Effector memory CD4-positive, alpha-beta T cell (primary cell): ENCODE measurements around the gene DISC1.
"Not testable (repeated sequence)": the region's sequence is repeated elsewhere in the genome, so short reads cannot be mapped to it uniquely, and the experiment has no call there.

Source experiments
- DNase-seq, 3 donors: peaks; one replicate each; pipeline ENCODE4 v3.0.0-alpha.2; 2020
- H3K27ac ChIP-seq: 2 replicates; pipeline ENCODE4 v1.7.0; 2013; ENCODE audit warnings: mild to moderate bottlenecking, low read length, moderate library complexity; ENCODE audit not compliant: insufficient read depth, poor library complexity, severe bottlenecking
- H3K27me3 ChIP-seq: replicated peaks from 2 replicates; pipeline ENCODE4 v1.7.0; 2013; ENCODE audit warnings: mild to moderate bottlenecking, low read length; ENCODE audit not compliant: insufficient read depth, control insufficient read depth, poor library complexity, severe bottlenecking
- H3K36me3 ChIP-seq: 2 replicates; pipeline ENCODE4 v1.7.0; 2013; ENCODE audit warnings: mild to moderate bottlenecking, low read length, moderate library complexity; ENCODE audit not compliant: control insufficient read depth, insufficient read depth
- H3K4me1 ChIP-seq: 2 replicates; pipeline ENCODE4 v1.7.0; 2013; ENCODE audit warnings: low read length, mild to moderate bottlenecking; ENCODE audit not compliant: control insufficient read depth, insufficient read depth, poor library complexity, severe bottlenecking
- H3K4me3 ChIP-seq: 2 replicates; pipeline ENCODE4 v1.7.0; 2013; ENCODE audit warnings: low read length, low read depth, mild to moderate bottlenecking; ENCODE audit not compliant: insufficient read depth, poor library complexity, severe bottlenecking
- H3K9me3 ChIP-seq: 2 replicates; pipeline ENCODE4 v1.7.0; 2013; ENCODE audit warnings: mild to moderate bottlenecking, low read length, moderate library complexity; ENCODE audit not compliant: control insufficient read depth

Gene DISC1

GRCh38 chr1:231722356-231722755, 95.8 kb downstream of the DISC1 start:
- DNase-seq, result no peak
- Histone ChIP-seq H3K4me3 (no peak overlapping the region), H3K4me1 (no peaks in the 10 kb centered on the region), H3K9me3 (no peaks in the 10 kb centered on the region), H3K27me3 (no peaks in the 10 kb centered on the region), H3K36me3 (no peaks in the 10 kb centered on the region), H3K27ac (no peak overlapping the region)

GRCh38 chr1:231723146-231723545, 96.6 kb downstream of the DISC1 start:
- no peaks in the 10 kb centered on the region for H3K9me3 ChIP-seq
- H3K27me3 ChIP-seq, result no peaks in the 10 kb centered on the region
- no peak overlapping the region for H3K27ac ChIP-seq
- H3K4me1 ChIP-seq, result no peaks in the 10 kb centered on the region
- H3K36me3 ChIP-seq, result no peaks in the 10 kb centered on the region
- H3K4me3 ChIP-seq, result no peak overlapping the region
- DNase-seq, result no peak

GRCh38 chr1:231724041-231724440, 97.5 kb downstream of the DISC1 start:
- no peak overlapping the region for H3K4me3 ChIP-seq
- H3K27me3 ChIP-seq, result no peaks in the 10 kb centered on the region
- no peaks in the 10 kb centered on the region for H3K4me1 ChIP-seq
- no peaks in the 10 kb centered on the region for H3K36me3 ChIP-seq
- DNase-seq, result no peak
- H3K9me3 ChIP-seq, result no peaks in the 10 kb centered on the region
- no peak overlapping the region for H3K27ac ChIP-seq

GRCh38 chr1:231724876-231725647, 98.5 kb downstream of the DISC1 start:
- no peak overlapping the region for H3K27ac ChIP-seq
- no peaks in the 10 kb centered on the region for H3K36me3 ChIP-seq
- H3K27me3 ChIP-seq, result no peaks in the 10 kb centered on the region
- no peaks in the 10 kb centered on the region for H3K9me3 ChIP-seq
- H3K4me3 ChIP-seq, result no peak overlapping the region
- no peak for DNase-seq
- no peaks in the 10 kb centered on the region for H3K4me1 ChIP-seq

- H3K27me3 ChIP-seq, result no peaks in the 10 kb centered on the region
- H3K36me3 ChIP-seq, result no peaks in the 10 kb centered on the region
- H3K4me3 ChIP-seq, result no peak overlapping the region
- no peaks in the 10 kb centered on the region for H3K9me3 ChIP-seq
- no peak overlapping the region for H3K27ac ChIP-seq
- no peaks in the 10 kb centered on the region for H3K4me1 ChIP-seq
- DNase-seq, result no peak
Measured at GRCh38 chr1:231727171-231727570, 100.6 kb downstream of the DISC1 start.

DNA sequence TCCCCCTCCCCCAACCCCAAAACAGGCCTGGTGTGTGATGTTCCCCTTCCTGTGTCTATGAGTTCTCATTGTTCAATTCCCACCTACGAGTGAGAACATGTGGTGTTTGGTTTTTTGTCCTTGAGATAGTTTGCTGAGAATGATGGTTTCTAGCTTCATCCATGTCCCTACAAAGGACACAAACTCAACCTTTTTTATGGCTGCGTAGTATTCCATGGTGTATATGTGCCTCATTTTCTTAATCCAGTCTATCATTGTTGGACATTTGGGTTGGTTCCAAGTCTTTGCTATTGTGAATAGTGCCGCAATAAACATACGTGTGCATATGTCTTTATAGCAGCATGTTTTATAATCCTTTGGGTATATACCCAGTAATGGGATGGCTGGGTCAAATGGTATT, 102.4 kb downstream of the DISC1 start:
- not testable (repeated sequence) for H3K36me3 ChIP-seq, H3K27me3 ChIP-seq, H3K4me1 ChIP-seq, DNase-seq, H3K9me3 ChIP-seq, H3K27ac ChIP-seq, H3K4me3 ChIP-seq

GRCh38 chr1:231729544-231729943, 103.0 kb downstream of the DISC1 start:
- no peaks in the 10 kb centered on the region for H3K9me3 ChIP-seq
- H3K36me3 ChIP-seq, result no peaks in the 10 kb centered on the region
- H3K27me3 ChIP-seq, result no peaks in the 10 kb centered on the region
- H3K27ac ChIP-seq, result no peak overlapping the region
- H3K4me3 ChIP-seq, result no peak overlapping the region
- no peaks in the 10 kb centered on the region for H3K4me1 ChIP-seq
- no peak for DNase-seq

GRCh38 chr1:231731268-231731667, 104.7 kb downstream of the DISC1 start:
- H3K4me3 ChIP-seq, result no peak overlapping the region
- no peaks in the 10 kb centered on the region for H3K9me3 ChIP-seq
- H3K4me1 ChIP-seq, result no peaks in the 10 kb centered on the region
- DNase-seq, result no peak
- no peaks in the 10 kb centered on the region for H3K27me3 ChIP-seq
- no peak overlapping the region for H3K27ac ChIP-seq
- H3K36me3 ChIP-seq, result no peaks in the 10 kb centered on the region

DNA sequence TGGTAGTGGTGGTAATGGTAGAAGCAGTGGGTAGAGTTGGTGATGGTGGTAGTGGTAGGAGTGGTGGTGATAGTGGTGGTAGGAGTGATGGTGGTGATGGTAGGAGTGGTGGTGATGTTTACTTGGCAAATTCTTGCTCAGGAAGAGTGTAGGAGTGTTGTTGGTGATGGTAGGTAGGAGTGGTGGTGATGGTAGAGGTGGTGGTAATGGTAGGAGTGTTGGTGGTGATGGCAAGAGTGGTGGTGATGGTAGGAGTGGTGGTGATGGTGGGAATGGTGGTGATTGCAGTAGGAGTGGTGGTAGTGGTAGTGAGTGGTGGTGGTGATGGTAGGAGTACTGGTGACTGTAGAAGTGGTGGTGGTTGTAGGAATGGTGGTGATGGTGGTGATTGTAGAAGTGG, 106.5 kb downstream of the DISC1 start:
- H3K9me3 ChIP-seq, result no peaks in the 10 kb centered on the region
- H3K27ac ChIP-seq, result no peak overlapping the region
- H3K4me3 ChIP-seq, result no peak overlapping the region
- no peaks in the 10 kb centered on the region for H3K27me3 ChIP-seq
- DNase-seq, result no peak
- no peaks in the 10 kb centered on the region for H3K4me1 ChIP-seq
- no peaks in the 10 kb centered on the region for H3K36me3 ChIP-seq

- H3K4me3 ChIP-seq, result no peak overlapping the region
Measured at GRCh38 chr1:231733672-231734071, 107.1 kb downstream of the DISC1 start.

More at GRCh38 chr1:231733672-231734071, 107.1 kb downstream of the DISC1 start:
- Histone ChIP-seq H3K9me3 (no peaks in the 10 kb centered on the region), H3K36me3 (no peaks in the 10 kb centered on the region), H3K4me1 (no peaks in the 10 kb centered on the region), H3K27ac (no peak overlapping the region), H3K27me3 (no peaks in the 10 kb centered on the region)
- DNase-seq, result no peak
